Smooth muscle cell (in vitro differentiated cells): ENCODE measurements around the gene SAMD1. TPM values are rescaled to one million over a fixed set of nuclear protein-coding genes. Genes with fewer than 3 reads are reported as not detected.

Source experiments
- DNase-seq: peaks from one replicate; lab custom pipeline; 2025; ENCODE audit not compliant: unreplicated experiment; lab: John Stamatoyannopoulos, UW
- H2AFZ ChIP-seq: fragments of 200-600 bp; sonication (generic); 2 replicates; pipeline ENCODE4 v1.6.0; 2016; ENCODE audit warnings: antibody characterized with exemption, low read depth, mild to moderate bottlenecking
- H3F3A ChIP-seq: fragments of 200-600 bp; sonication (generic); 2 replicates; pipeline ENCODE4 v1.6.0; 2017; ENCODE audit warnings: antibody characterized with exemption, low read depth
- H3K27ac ChIP-seq: fragments of 200-600 bp; sonication (generic); 2 replicates; pipeline ENCODE4 v1.5.1; 2016; ENCODE audit warnings: low read depth, mild to moderate bottlenecking
- H3K27me3 ChIP-seq: fragments of 200-600 bp; sonication (generic); 2 replicates; pipeline ENCODE4 v1.6.1; 2016; ENCODE audit warnings: low read depth, mild to moderate bottlenecking
- H3K36me3 ChIP-seq: fragments of 200-600 bp; sonication (generic); 2 replicates; pipeline ENCODE4 v1.5.1; 2016; ENCODE audit warnings: low read depth
- H3K4me1 ChIP-seq: fragments of 200-600 bp; sonication (generic); 2 replicates; pipeline ENCODE4 v1.5.1; 2016; ENCODE audit warnings: low read depth
- H3K4me2 ChIP-seq: fragments of 200-600 bp; sonication (generic); 2 replicates; pipeline ENCODE4 v1.6.0; 2016; ENCODE audit warnings: mild to moderate bottlenecking
- H3K4me3 ChIP-seq: fragments of 200-600 bp; sonication (generic); 2 replicates; pipeline ENCODE4 v1.5.1; 2016; ENCODE audit warnings: mild to moderate bottlenecking
- H3K79me2 ChIP-seq: fragments of 200-600 bp; sonication (generic); 2 replicates; pipeline ENCODE4 v1.6.0; 2016; ENCODE audit warnings: low read depth, mild to moderate bottlenecking
- H3K9ac ChIP-seq: fragments of 200-600 bp; sonication (generic); 2 replicates; pipeline ENCODE4 v1.6.0; 2016; ENCODE audit warnings: low read depth
- H3K9me3 ChIP-seq: fragments of 200-600 bp; sonication (generic); replicated peaks from 2 replicates; pipeline ENCODE4 v1.5.1; 2016; ENCODE audit warnings: low read depth
- H4K20me1 ChIP-seq: fragments of 200-600 bp; sonication (generic); 2 replicates; pipeline ENCODE4 v1.6.0; 2016; ENCODE audit warnings: low read depth
- CTCF ChIP-seq: fragments of 200-600 bp; sonication (generic); IDR thresholded peaks from 2 replicates; pipeline ENCODE4 v1.5.1; 2017; ENCODE audit warnings: borderline replicate concordance, mild to moderate bottlenecking, antibody characterized with exemption; ENCODE audit not compliant: insufficient read depth, poor library complexity, severe bottlenecking
- WGBS: methylation state at CpG from one replicate; pipeline ENCODE4 v1.1.7; 2016; ENCODE audit warnings: low lambda C conversion rate; 5-methylcytosine and 5-hydroxymethylcytosine counted together
- polyA plus RNA-seq: library from polyadenylated mRNA; unstranded; fragments of >200 nt; fragmentation: Nextera tagmentation; extraction: Ambion mirVana; gene quantifications from 2 replicates; pipeline ENCODE4 v1.2.1, GENCODE V29; 2016
- total RNA-seq: library from RNA; depleted of rRNA; stranded (reverse); fragments of >200 nt; gene quantifications from 2 replicates; pipeline ENCODE4 v1.2.3, GENCODE V29; 2014

Gene SAMD1
- total and polyA plus RNA-seq, 2 experiments from 2014 or later: 35.0 to 71.3 TPM

- peak overlapping the region; percentile 74 for H3K27ac ChIP-seq
- H2AFZ ChIP-seq: peak overlapping the region; percentile 91
- H3K4me2 ChIP-seq: peak overlapping the region; percentile 100
- H3K9ac ChIP-seq: peak overlapping the region; percentile 64
- H4K20me1 ChIP-seq: peaks cover 12% of the 10 kb centered on the region
- H3F3A ChIP-seq: no peaks in the 10 kb centered on the region
- peak overlapping the region; percentile 97 for H3K4me3 ChIP-seq
- DNase-seq: peak; percentile 82
- no peaks in the 10 kb centered on the region for H3K9me3 ChIP-seq
- H3K36me3 ChIP-seq: no peaks in the 10 kb centered on the region
- no peaks in the 10 kb centered on the region for H3K4me1 ChIP-seq
- peak; percentile 27 for TF ChIP-seq CTCF
- H3K27me3 ChIP-seq: no peaks in the 10 kb centered on the region
- no peaks in the 10 kb centered on the region for H3K79me2 ChIP-seq
- 0% methylated on average over 30 of the region's 72 CpGs for WGBS
These were observed 696 bp upstream of the SAMD1 start for GRCh38 chr19:14091081-14091812.

GRCh38 chr19:14089662-14090508 lies 666 bp downstream of the SAMD1 start:
- peak overlapping the region; percentile 97 for H3K4me3 ChIP-seq
- no peak overlapping the region for H3K9ac ChIP-seq
- no peak for DNase-seq
- H3K4me1 ChIP-seq: no peaks in the 10 kb centered on the region
- H3K4me2 ChIP-seq: peak overlapping the region; percentile 100
- no peak overlapping the region for H3K27ac ChIP-seq
- no peaks in the 10 kb centered on the region for H3K79me2 ChIP-seq
- peaks cover 12% of the 10 kb centered on the region for H4K20me1 ChIP-seq
- 1% methylated on average over 28 of the region's 142 CpGs for WGBS
- H2AFZ ChIP-seq: no peak overlapping the region
- H3K27me3 ChIP-seq: no peaks in the 10 kb centered on the region
- TF ChIP-seq CTCF: no peak
- H3F3A ChIP-seq: no peaks in the 10 kb centered on the region
- no peaks in the 10 kb centered on the region for H3K36me3 ChIP-seq
- no peaks in the 10 kb centered on the region for H3K9me3 ChIP-seq

GRCh38 chr19:14089412-14089661 lies 1.2 kb downstream of the SAMD1 start:
- Histone ChIP-seq H4K20me1 (peaks cover 12% of the 10 kb centered on the region), H3K9ac (no peak overlapping the region), H3K36me3 (no peaks in the 10 kb centered on the region), H3K4me1 (no peaks in the 10 kb centered on the region), H3K4me2 (peak overlapping the region; percentile 76), H3K79me2 (no peaks in the 10 kb centered on the region), H3K4me3 (peak overlapping the region; percentile 57), H3K27ac (no peak overlapping the region), H3K9me3 (no peaks in the 10 kb centered on the region), H3K27me3 (no peaks in the 10 kb centered on the region), H3F3A (no peaks in the 10 kb centered on the region), H2AFZ (no peak overlapping the region)
- no peak for TF ChIP-seq CTCF
- 14% methylated on average over 16 of the region's 16 CpGs for WGBS
- no peak for DNase-seq
